Ovary (tissue), 3 donors: ENCODE data around the gene YWHAQ.

Experiments used
- EP300 ChIP-seq: sonication (generic); formaldehyde crosslinking; IDR thresholded peaks from one replicate; pipeline ENCODE4 v1.6.1; 2017; ENCODE audit warnings: antibody characterized with exemption
- POLR2A ChIP-seq: fragments of 450-650 bp; IDR thresholded peaks from one replicate; pipeline ENCODE4 v1.6.1; 2017; ENCODE audit warnings: antibody characterized with exemption, mild to moderate bottlenecking, moderate library complexity
- TF ChIP-seq, protein P1 (sequence below), 3 donors: fragments of 450-650 bp in 2 of 3; fragments of 200-600 bp in 1 of 3; IDR thresholded peaks; one replicate each; pipeline versions ENCODE4 v1.5.1 to v1.8.0; 2016 to 2022; ENCODE audit warnings: antibody characterized with exemption in 3 of 3, mild to moderate bottlenecking in 1 of 3
- donor health status: DM: no; HTN: no; CAD: no.

DNA sequence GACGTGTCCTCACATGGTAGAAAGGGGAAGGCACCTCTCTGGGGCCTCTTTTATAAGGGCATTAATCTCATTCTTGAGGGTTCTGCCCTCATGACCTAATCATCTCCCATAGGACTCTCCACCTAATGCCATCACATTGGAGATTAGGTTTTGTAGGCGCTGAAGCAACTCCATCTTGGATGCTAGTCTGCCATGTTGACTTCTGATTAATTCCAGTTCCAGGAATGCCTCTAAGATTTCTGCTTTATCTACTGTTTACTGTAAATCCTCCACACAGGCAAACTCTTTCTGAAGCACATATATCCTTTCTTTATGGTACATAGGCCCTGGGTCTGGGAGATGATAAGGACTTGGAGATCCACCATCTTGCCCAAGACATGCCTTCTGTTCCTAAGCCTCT is 49.3 kb upstream of the YWHAQ start:
- TF ChIP-seq POLR2A, result no peak
- TF ChIP-seq, protein P1, sequence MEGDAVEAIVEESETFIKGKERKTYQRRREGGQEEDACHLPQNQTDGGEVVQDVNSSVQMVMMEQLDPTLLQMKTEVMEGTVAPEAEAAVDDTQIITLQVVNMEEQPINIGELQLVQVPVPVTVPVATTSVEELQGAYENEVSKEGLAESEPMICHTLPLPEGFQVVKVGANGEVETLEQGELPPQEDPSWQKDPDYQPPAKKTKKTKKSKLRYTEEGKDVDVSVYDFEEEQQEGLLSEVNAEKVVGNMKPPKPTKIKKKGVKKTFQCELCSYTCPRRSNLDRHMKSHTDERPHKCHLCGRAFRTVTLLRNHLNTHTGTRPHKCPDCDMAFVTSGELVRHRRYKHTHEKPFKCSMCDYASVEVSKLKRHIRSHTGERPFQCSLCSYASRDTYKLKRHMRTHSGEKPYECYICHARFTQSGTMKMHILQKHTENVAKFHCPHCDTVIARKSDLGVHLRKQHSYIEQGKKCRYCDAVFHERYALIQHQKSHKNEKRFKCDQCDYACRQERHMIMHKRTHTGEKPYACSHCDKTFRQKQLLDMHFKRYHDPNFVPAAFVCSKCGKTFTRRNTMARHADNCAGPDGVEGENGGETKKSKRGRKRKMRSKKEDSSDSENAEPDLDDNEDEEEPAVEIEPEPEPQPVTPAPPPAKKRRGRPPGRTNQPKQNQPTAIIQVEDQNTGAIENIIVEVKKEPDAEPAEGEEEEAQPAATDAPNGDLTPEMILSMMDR (IDR thresholded peaks at IDR 0.05), result no peak
- no peak for TF ChIP-seq EP300
